Measurements from ENCODE around the gene SMURF1.

SMURF1 gene

GRCh38 chr7:99012722-99013121 is 131.2 kb downstream of the SMURF1 start:
- in situ Hi-C loops (cut with MboI; ENCODE audit: low pct_unique_long_range_greater_than_20kb, low sequenced_read_pairs, unreplicated experiment), result no loop called here
- no peak for TF ChIP-seq CTCF (IDR thresholded peaks at IDR 0.05; ENCODE audit: extremely low read depth, insufficient read depth, missing control alignments)
- no peak for DNase-seq (ENCODE audit: low spot score)

GRCh38 chr7:99011706-99012404 is 132.1 kb downstream of the SMURF1 start:
- no peak for DNase-seq (ENCODE audit: low spot score)
- in situ Hi-C loops (cut with MboI; ENCODE audit: low pct_unique_long_range_greater_than_20kb, low sequenced_read_pairs, unreplicated experiment), result no loop called here
- TF ChIP-seq CTCF (IDR thresholded peaks at IDR 0.05; ENCODE audit: extremely low read depth, insufficient read depth, missing control alignments), result no peak

GRCh38 chr7:99011341-99011705 is 132.6 kb downstream of the SMURF1 start:
- no peak for DNase-seq (ENCODE audit: low spot score)
- in situ Hi-C loops (cut with MboI; ENCODE audit: low pct_unique_long_range_greater_than_20kb, low sequenced_read_pairs, unreplicated experiment), result no loop called here
- no peak for TF ChIP-seq CTCF (IDR thresholded peaks at IDR 0.05; ENCODE audit: extremely low read depth, insufficient read depth, missing control alignments)

GRCh38 chr7:99010281-99010680 is 133.6 kb downstream of the SMURF1 start:
- DNase-seq (ENCODE audit: low spot score), result no peak
- TF ChIP-seq CTCF (IDR thresholded peaks at IDR 0.05; ENCODE audit: extremely low read depth, insufficient read depth, missing control alignments), result no peak
- in situ Hi-C loops (cut with MboI; ENCODE audit: low pct_unique_long_range_greater_than_20kb, low sequenced_read_pairs, unreplicated experiment), result no loop called here

- DNase-seq (ENCODE audit: low spot score), result no peak
- in situ Hi-C loops (cut with MboI; ENCODE audit: low pct_unique_long_range_greater_than_20kb, low sequenced_read_pairs, unreplicated experiment), result no loop called here
- TF ChIP-seq CTCF (IDR thresholded peaks at IDR 0.05; ENCODE audit: extremely low read depth, insufficient read depth, missing control alignments), result no peak
Measured at GRCh38 chr7:99008921-99009530, 134.9 kb downstream of the SMURF1 start.

GRCh38 chr7:99008181-99008631 is 135.7 kb downstream of the SMURF1 start:
- no peak for DNase-seq (ENCODE audit: low spot score)
- TF ChIP-seq CTCF (IDR thresholded peaks at IDR 0.05; ENCODE audit: extremely low read depth, insufficient read depth, missing control alignments), result no peak
- in situ Hi-C loops (cut with MboI; ENCODE audit: low pct_unique_long_range_greater_than_20kb, low sequenced_read_pairs, unreplicated experiment), result no loop called here
